Measurements from ENCODE around the gene AZIN2. TPM values are rescaled to one million over a fixed set of nuclear protein-coding genes. Genes with fewer than 3 reads are reported as not detected.

Gene AZIN2
- total RNA-seq, 1 donor from 2014 or later: 0.98 TPM

DNA sequence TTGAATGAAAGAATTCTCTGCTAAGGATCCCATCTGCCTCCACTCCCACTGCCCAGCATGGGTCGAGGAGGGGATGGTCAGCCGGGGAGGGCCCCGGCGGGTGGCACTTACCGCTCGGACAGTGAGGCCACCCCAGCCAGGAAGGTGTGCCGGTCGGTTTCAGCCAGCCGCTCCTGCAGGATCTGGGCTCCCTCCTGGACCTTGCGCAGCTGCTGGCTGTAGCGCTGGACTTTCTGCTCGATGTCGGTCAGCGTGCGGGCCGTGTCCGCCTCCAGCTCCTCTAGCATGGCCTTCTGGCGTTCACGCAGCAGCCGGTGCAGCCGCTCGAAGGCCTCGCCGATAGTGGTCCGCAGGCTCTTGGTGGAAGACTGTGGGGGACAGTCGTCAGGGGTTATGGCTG is 78.6 kb downstream of the AZIN2 start:
- no peak for DNase-seq (ENCODE audit: low read depth)
- H3K4me3 ChIP-seq (ENCODE audit: low read depth, low read length): no peak overlapping the region
- TF ChIP-seq, protein P1, sequence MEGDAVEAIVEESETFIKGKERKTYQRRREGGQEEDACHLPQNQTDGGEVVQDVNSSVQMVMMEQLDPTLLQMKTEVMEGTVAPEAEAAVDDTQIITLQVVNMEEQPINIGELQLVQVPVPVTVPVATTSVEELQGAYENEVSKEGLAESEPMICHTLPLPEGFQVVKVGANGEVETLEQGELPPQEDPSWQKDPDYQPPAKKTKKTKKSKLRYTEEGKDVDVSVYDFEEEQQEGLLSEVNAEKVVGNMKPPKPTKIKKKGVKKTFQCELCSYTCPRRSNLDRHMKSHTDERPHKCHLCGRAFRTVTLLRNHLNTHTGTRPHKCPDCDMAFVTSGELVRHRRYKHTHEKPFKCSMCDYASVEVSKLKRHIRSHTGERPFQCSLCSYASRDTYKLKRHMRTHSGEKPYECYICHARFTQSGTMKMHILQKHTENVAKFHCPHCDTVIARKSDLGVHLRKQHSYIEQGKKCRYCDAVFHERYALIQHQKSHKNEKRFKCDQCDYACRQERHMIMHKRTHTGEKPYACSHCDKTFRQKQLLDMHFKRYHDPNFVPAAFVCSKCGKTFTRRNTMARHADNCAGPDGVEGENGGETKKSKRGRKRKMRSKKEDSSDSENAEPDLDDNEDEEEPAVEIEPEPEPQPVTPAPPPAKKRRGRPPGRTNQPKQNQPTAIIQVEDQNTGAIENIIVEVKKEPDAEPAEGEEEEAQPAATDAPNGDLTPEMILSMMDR (conservative IDR thresholded peaks at IDR 0.05; ENCODE audit: low read depth, low read length): no peak

DNA sequence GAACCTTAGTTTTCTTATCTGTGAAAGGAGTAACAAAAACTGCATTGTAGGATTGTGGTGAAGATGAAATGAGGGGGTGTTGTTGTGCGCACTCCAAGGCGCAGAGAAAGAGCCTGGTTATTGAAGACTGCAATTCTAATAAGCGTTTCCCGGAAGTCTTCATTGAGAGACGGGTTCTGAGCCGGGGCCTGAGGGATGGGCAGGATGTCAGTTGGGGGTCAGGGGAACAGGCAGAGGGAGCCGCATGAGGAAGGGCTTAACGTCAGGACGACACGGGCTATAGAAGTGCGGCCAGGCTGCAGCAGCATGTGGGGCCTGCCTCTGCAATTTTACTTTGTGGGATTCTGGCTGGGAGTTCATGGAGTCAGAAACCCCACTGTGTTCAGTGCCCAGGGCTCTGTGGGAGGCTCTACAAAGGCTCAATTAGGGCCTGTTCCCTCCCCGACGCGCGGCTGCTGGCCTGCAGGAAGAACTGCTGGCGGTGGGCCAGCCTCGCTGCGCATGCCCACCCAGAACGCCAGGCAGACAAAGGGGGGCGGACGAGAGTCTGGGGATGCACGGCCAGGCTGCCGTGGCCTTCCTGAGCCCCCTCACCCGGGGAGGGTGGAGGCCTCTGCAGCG is 80.2 kb downstream of the AZIN2 start:
- no peak overlapping the region for H3K4me3 ChIP-seq (ENCODE audit: low read depth, low read length)
- TF ChIP-seq, protein P1 (conservative IDR thresholded peaks at IDR 0.05; ENCODE audit: low read depth, low read length): no peak
- DNase-seq (ENCODE audit: low read depth): no peak

DNA sequence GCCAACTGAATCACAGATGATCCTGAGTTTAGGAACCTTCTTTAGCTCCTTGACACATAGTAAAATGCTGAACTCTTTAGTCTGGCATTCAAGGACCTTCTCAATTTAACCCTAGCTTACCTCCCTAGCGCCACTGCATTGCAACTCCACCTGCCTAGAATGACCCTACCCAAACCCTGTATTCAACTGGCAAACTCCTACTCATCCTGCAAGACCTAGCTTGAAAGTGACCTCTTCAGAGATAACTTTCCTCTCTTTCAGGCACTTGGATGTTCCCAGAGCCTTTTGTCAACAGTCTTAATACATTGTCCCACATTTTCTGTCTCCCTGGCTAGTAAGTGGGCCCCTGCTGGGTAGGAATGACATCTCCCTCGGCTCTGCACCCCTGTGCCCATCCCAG is 81.2 kb downstream of the AZIN2 start:
- no peak for DNase-seq (ENCODE audit: low read depth)
- TF ChIP-seq, protein P1 (conservative IDR thresholded peaks at IDR 0.05; ENCODE audit: low read depth, low read length): no peak
- H3K4me3 ChIP-seq (ENCODE audit: low read depth, low read length): no peak overlapping the region

DNA sequence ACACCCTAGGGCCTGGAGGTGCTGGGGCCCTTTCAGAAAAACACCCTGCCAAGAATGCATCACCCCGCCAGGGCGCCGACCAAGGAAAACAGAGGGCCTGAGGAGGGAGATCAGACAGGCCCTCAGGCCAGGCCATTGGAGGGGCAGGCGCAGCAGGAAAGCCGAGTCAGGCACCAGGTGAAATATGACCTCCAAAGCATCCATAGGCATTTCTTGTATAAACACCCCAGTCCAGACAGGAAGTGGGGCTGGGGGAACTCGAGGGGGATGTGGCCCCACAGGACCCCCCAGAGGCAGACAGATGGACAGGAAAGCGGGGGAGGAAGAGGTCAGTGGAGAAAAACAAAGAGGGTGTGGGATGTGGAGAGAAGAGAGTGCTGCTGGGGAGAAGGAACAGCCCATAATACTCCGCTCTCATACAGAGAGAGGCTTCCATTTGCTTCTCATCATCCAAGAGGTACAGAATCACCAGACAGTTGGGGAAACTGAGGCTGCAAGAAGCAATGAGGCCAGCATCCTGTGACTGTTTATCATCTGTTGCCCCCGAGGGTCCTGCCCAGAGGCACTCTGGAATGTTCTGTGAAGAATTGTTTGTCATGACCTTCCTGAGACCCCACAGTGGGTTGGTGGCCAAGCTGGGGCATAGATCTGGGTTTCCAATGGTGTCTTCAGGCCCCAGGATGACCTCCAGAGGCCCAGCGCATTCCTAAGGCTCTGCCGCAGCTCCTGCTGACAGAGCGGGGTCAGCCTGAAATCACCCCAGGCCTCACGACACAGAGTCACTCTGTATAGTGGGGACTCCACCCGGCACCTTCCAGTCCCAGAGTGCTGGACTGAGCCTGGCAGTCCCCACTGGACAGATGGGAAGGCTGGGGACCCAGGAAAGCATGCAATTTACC is 82.9 kb downstream of the AZIN2 start:
- TF ChIP-seq, protein P1 (conservative IDR thresholded peaks at IDR 0.05; ENCODE audit: low read depth, low read length): no peak
- H3K4me3 ChIP-seq (ENCODE audit: low read depth, low read length): no peak overlapping the region
- DNase-seq (ENCODE audit: low read depth): no peak

DNA sequence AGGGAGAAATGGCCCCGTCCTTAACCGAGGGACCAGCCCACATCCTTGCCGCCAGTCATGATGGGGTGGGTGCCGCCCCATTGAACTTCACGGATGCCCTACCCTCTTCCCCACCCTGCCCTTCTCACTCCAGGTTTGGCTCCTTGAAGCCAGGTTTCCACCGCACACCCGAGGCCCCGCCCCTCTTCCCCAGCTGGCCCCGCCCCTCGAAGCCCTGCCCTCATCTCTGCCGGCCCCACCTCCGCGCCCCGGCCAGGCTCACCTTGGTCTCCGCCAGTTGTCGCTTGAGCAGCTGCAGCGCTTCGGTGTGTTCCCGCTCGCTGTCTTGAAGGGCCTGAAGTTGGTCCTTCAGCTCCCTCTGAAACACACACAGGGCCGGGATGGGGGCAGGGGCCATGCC is 84.3 kb downstream of the AZIN2 start:
- no peak overlapping the region for H3K4me3 ChIP-seq (ENCODE audit: low read depth, low read length)
- DNase-seq (ENCODE audit: low read depth): no peak
- TF ChIP-seq, protein P1 (conservative IDR thresholded peaks at IDR 0.05; ENCODE audit: low read depth, low read length): no peak

DNA sequence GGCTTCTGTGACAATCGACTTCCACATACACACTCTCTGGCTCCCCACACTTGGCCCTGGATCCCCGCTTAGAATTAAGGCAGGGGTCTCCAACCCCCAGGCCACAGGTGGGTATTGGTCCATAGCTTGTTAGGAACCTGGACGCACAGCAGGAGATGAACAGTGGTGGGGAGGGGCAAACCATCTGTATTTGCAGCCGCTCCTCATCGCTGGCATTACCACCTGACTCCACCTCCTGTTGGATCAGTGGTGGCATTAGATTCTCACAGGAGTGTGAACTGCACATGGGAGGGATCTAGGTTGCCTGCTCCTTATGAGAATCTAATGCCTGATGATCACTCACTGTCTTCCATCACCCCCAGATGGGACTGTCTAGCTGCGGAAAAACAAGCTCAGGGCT is 84.9 kb downstream of the AZIN2 start:
- TF ChIP-seq, protein P1 (conservative IDR thresholded peaks at IDR 0.05; ENCODE audit: low read depth, low read length): no peak
- H3K4me3 ChIP-seq (ENCODE audit: low read depth, low read length): no peak overlapping the region
- no peak for DNase-seq (ENCODE audit: low read depth)

Data from epithelial cell of proximal tubule (primary cell).